Gastroesophageal sphincter (tissue), 4 donors: ENCODE data around the gene PODN. TPM values are rescaled to one million over a fixed set of nuclear protein-coding genes. Genes with fewer than 3 reads are reported as not detected.

Experiments used
- ATAC-seq: fragments of 150-250 bp; one replicate; pipeline ENCODE4 v1.9.1; 2016; ENCODE audit warnings: mild to moderate bottlenecking, moderate library complexity
- H3K27ac ChIP-seq, 4 donors: fragments of 200-600 bp; sonication (generic) in 3 of 4; 1 replicate in 3 of 4; 2 replicates in 1 of 4; pipeline ENCODE4 v1.5.1; 2016 to 2019
- H3K27me3 ChIP-seq: fragments of 200-600 bp; sonication (generic); one replicate; pipeline ENCODE4 v1.5.1; 2019
- H3K36me3 ChIP-seq, 2 donors: fragments of 200-600 bp; sonication (generic); one replicate each; pipeline ENCODE4 v1.5.1; 2019; ENCODE audit warnings: control low read depth in 1 of 2
- H3K4me1 ChIP-seq, 3 donors: fragments of 200-600 bp; sonication (generic); 1 replicate in 2 of 3; 2 replicates in 1 of 3; pipeline ENCODE4 v1.5.1; 2016 to 2019; ENCODE audit warnings: control low read depth in 2 of 3
- H3K4me3 ChIP-seq, 2 donors: fragments of 200-600 bp; sonication (generic); one replicate each; pipeline ENCODE4 v1.5.1; 2019; ENCODE audit warnings: mild to moderate bottlenecking in 1 of 2, moderate library complexity in 1 of 2
- H3K9me3 ChIP-seq, 3 donors: fragments of 200-600 bp; sonication (generic); one replicate each; pipeline ENCODE4 v1.5.1; 2017 to 2019; ENCODE audit warnings: control low read depth in 2 of 3
- EP300 ChIP-seq: sonication (generic); formaldehyde crosslinking; IDR thresholded peaks from one replicate; pipeline ENCODE4 v1.6.1; 2017; ENCODE audit warnings: antibody characterized with exemption, mild to moderate bottlenecking
- POLR2A ChIP-seq, 2 donors: fragments of 450-650 bp; IDR thresholded peaks; one replicate each; pipeline ENCODE4 v1.6.1; 2017; ENCODE audit warnings: antibody characterized with exemption in 2 of 2, mild to moderate bottlenecking in 2 of 2, moderate library complexity in 1 of 2
- POLR2AphosphoS5 ChIP-seq: sonication (generic); formaldehyde crosslinking; IDR thresholded peaks from one replicate; pipeline ENCODE4 v1.6.1; 2017; ENCODE audit warnings: antibody characterized with exemption
- WGBS, 2 donors: methylation state at CpG; one replicate each; pipeline ENCODE4 v1.1.5; 2018; ENCODE audit warnings: low coverage in 1 of 2; 5-methylcytosine and 5-hydroxymethylcytosine counted together
- total RNA-seq, 4 donors: library from RNA; depleted of rRNA; stranded (reverse); fragments of >200 nt; gene quantifications; one replicate each; pipeline ENCODE4 v1.1.0, GENCODE V29; 2016
- TF ChIP-seq, protein P1 (sequence below), 4 experiments: fragments of 200-600 bp in 2 of 4; fragments of 450-650 bp in 2 of 4; sonication (generic) in 1 of 4; IDR thresholded peaks; one replicate each; pipeline ENCODE4 v1.5.1; 2017 to 2019; ENCODE audit warnings: antibody characterized with exemption in 4 of 4, mild to moderate bottlenecking in 2 of 4, moderate library complexity in 2 of 4

Gene PODN
- total RNA-seq, 4 donors from 2014 or later, result 60.4 to 170 (median 125) TPM

DNA sequence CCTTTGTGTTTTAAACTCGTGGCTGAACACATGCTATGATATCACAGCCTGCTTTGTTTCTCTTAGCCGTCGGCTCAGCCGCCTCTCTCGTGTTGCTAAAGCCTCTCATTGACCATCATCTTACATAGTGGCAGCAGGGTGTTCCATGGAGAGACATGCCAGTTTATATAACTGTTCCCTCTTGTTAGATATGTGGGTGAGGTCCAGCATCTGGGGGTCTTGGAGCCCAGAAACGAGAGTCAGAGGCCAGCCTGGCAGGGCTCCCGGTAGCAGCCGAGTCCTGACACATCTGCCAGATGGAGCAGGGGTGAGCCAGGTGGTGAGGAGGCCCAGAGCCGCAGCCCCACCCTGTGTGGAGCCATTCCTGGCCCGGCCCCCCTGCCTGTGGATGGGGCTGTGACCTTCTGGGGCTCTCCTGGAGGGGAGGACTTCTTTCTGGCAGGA is 11.9 kb downstream of the PODN start:
- ATAC-seq, result peak; percentile 71
- TF ChIP-seq, protein P1, sequence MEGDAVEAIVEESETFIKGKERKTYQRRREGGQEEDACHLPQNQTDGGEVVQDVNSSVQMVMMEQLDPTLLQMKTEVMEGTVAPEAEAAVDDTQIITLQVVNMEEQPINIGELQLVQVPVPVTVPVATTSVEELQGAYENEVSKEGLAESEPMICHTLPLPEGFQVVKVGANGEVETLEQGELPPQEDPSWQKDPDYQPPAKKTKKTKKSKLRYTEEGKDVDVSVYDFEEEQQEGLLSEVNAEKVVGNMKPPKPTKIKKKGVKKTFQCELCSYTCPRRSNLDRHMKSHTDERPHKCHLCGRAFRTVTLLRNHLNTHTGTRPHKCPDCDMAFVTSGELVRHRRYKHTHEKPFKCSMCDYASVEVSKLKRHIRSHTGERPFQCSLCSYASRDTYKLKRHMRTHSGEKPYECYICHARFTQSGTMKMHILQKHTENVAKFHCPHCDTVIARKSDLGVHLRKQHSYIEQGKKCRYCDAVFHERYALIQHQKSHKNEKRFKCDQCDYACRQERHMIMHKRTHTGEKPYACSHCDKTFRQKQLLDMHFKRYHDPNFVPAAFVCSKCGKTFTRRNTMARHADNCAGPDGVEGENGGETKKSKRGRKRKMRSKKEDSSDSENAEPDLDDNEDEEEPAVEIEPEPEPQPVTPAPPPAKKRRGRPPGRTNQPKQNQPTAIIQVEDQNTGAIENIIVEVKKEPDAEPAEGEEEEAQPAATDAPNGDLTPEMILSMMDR (IDR thresholded peaks at IDR 0.05), result no peak
- TF ChIP-seq POLR2AphosphoS5 (no peak), EP300 (no peak), POLR2A (IDR thresholded peaks at IDR 0.05) (no peak)
- Histone ChIP-seq H3K36me3 (peaks cover 0 to 31% of the 10 kb centered on the region in 2 donors), H3K4me1 (peaks cover 0 to 15% (median 0%) of the 10 kb centered on the region in 3 donors), H3K9me3 (no peaks in the 10 kb centered on the region), H3K27me3 (no peaks in the 10 kb centered on the region), H3K27ac (peak overlapping the region in 3 of 4 donors; percentile 32 to 65 (median 61)), H3K4me3 (no peak overlapping the region)
- WGBS, 2 donors, result 37 to 58% methylated on average over 5 of the region's 10 CpGs

DNA sequence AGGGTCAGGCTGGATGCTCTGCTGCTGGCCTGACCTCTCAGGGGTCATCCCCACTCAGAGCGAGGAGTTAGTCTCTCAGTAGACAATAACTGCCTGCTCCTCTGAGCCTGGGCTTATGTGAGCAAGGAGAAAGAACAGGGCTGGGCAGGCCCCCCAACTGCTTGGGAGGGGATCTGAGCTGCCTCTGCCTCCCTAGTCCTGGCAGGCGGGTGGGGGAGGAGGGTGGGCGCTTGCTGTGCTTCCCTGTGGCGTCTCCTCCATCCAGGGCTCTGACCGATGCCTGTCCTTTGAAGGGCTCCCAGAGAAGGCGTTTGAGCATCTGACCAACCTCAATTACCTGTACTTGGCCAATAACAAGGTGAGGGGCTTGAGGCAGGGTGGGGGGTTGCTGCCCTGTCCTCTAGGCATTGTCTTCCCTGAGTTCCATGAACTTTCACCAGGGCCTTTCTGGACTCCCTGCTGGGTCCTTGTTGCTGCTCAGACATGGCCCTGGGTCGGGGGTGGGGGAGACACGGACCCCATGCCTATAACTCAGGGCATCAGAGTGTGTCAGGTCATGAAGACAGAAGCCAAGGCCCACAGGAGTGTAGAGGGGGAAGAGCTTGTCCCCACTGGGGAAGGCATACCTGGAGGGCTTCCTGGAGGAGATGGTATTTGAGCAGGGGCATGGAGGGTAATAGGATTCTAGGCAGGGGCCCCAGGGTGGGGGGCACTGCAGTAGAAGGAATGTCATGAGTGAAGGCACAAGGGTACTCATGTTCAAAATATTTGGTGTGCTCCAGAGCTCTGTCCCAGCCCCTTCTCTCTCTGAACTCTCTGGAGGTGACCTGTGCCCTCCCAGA is 12.5 kb downstream of the PODN start:
- Histone ChIP-seq H3K9me3 (no peaks in the 10 kb centered on the region), H3K36me3 (peaks cover 0 to 33% of the 10 kb centered on the region in 2 donors), H3K4me1 (peaks cover 0 to 15% (median 0%) of the 10 kb centered on the region in 3 donors), H3K27ac (peak overlapping the region in 3 of 4 donors; percentile 32 to 65 (median 61)), H3K4me3 (no peak overlapping the region), H3K27me3 (no peaks in the 10 kb centered on the region)
- ATAC-seq, result no peak
- TF ChIP-seq POLR2AphosphoS5 (no peak), EP300 (no peak), POLR2A (IDR thresholded peaks at IDR 0.05) (no peak)
- TF ChIP-seq, protein P1 (IDR thresholded peaks at IDR 0.05), result no peak
- WGBS, 2 donors, result no CpG with 5 or more reads among the region's 8 CpGs

DNA sequence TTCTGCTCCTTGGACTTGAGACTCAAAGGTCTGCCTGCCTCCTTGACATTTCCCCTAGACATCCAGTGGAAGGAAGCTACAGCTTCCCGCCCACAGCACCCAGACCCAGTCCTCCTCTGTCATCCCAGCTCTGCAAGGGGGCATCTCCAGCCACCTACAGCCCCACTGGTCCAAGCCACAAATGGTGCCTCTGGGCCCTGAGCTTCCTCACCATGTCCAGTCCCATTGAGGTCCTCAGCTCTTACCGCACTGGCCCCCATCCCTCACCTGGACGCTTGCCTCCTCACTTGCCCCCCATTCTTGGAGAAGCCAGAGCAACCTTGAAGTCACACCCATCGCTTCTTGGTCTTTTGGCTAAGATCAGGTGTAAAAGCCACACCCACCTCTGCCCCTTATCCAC is 13.2 kb downstream of the PODN start:
- ATAC-seq, result no peak
- H3K27me3 ChIP-seq, result no peaks in the 10 kb centered on the region
- H3K4me1 ChIP-seq, result peaks cover 0 to 15% (median 0%) of the 10 kb centered on the region in 3 donors
- H3K36me3 ChIP-seq, result peaks cover 0 to 26% of the 10 kb centered on the region in 2 donors
- TF ChIP-seq POLR2AphosphoS5 (no peak), POLR2A (IDR thresholded peaks at IDR 0.05) (no peak), EP300 (no peak)
- TF ChIP-seq, protein P1 (IDR thresholded peaks at IDR 0.05), result no peak
- H3K9me3 ChIP-seq, result no peaks in the 10 kb centered on the region
- no peak overlapping the region for H3K4me3 ChIP-seq
- peak overlapping the region in 1 of 4 donors; percentile 32 for H3K27ac ChIP-seq
- WGBS, 2 donors, result 100% methylated on average over 1 of the region's 4 CpGs

DNA sequence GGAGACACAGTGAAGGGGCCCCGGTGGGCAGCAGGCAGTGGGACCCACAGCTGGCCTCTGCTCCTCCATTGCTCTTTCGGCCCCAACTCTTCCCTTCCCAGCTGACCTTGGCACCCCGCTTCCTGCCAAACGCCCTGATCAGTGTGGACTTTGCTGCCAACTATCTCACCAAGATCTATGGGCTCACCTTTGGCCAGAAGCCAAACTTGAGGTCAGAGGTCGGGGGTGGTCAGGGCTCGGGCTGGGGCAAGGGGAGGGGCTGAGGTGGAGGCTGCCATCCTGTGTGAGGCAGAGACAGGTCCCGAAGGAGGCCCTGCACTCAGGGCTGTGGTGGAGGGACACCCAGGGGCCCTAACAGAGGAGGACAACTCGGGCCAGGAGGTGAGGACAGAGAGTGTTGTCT is 13.7 kb downstream of the PODN start:
- Histone ChIP-seq H3K4me1 (peaks cover 0 to 15% (median 0%) of the 10 kb centered on the region in 3 donors), H3K4me3 (no peak overlapping the region), H3K27ac (peak overlapping the region in 1 of 4 donors; percentile 10), H3K27me3 (no peaks in the 10 kb centered on the region), H3K36me3 (peaks cover 0 to 25% of the 10 kb centered on the region in 2 donors), H3K9me3 (no peaks in the 10 kb centered on the region)
- TF ChIP-seq POLR2AphosphoS5, result no peak
- TF ChIP-seq, protein P1 (IDR thresholded peaks at IDR 0.05), result no peak
- TF ChIP-seq POLR2A (IDR thresholded peaks at IDR 0.05), result no peak
- no peak for TF ChIP-seq EP300
- WGBS, 2 donors, result 92% methylated on average over 2 of the region's 8 CpGs; no CpG with 5 or more reads in 1 of the 2 donors
- ATAC-seq, result no peak
